Bronchial epithelial cell (primary cell): ENCODE data around the gene NPAP1. TPM values are rescaled to one million over a fixed set of nuclear protein-coding genes. Genes with fewer than 3 reads are reported as not detected.
A peak's percentile ranks its signal among the peaks of the same experiment; 100 is the strongest.
"Not testable (repeated sequence)": the region's sequence is repeated elsewhere in the genome, so short reads cannot be mapped to it uniquely, and the experiment has no call there.

Experiments used
- DNase-seq: peaks from one replicate; pipeline ENCODE4 v3.0.0-alpha.2; 2010; ENCODE audit warnings: low read depth
- FAIRE-seq: peaks from 2 replicates; lab custom pipeline; 2011; peaks lifted over from hg19 to GRCh38; lab: Jason Lieb, UNC
- H3K27me3 ChIP-seq: 2 replicates; pipeline ENCODE4 v1.5.1; 2011; ENCODE audit warnings: low read length; ENCODE audit not compliant: control insufficient read depth, insufficient read depth
- H3K36me3 ChIP-seq: 2 replicates; pipeline ENCODE4 v1.5.1; 2011; ENCODE audit warnings: low read length; ENCODE audit not compliant: control insufficient read depth, insufficient read depth
- H3K4me3 ChIP-seq: 2 replicates; pipeline ENCODE4 v1.5.1; 2011; ENCODE audit warnings: mild to moderate bottlenecking, low read depth, low read length, control low read depth
- total RNA-seq: library from RNA; depleted of rRNA; stranded (reverse); fragments of >200 nt; gene quantifications from 2 replicates; pipeline ENCODE4 v1.2.1, GENCODE V29; 2014
- TF ChIP-seq, protein P1 (sequence below): IDR thresholded peaks from 2 replicates; pipeline ENCODE4 v1.5.1; 2011; ENCODE audit warnings: mild to moderate bottlenecking, moderate library complexity, low read length, control low read depth, inconsistent platforms; ENCODE audit not compliant: insufficient read depth, severe bottlenecking

NPAP1 gene
- total RNA-seq, 1 donor from 2014 or later, result not detected

DNA sequence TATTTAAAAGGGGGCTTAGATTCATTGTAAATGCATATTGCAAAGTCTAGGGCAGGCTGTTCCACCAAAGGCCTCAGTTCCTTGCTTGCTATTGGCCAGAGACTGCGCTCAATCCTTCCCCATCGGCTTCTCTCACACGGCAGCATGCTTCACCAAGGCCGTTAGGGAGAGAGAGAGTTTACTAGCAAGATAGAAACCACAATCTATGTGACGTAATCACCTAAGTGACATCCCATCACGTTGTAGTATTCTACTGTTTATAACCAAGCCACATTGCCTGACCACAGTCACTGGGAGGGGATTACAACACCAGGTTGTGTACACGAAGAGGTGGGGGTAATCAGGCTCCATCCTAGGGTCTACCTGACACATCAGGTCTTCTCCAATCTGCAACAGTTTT, 16.0 kb upstream of the NPAP1 start:
- Histone ChIP-seq H3K4me3 (no peak overlapping the region), H3K36me3 (no peaks in the 10 kb centered on the region), H3K27me3 (no peaks in the 10 kb centered on the region)
- no peak for DNase-seq
- no peak for FAIRE-seq
- TF ChIP-seq, protein P1, sequence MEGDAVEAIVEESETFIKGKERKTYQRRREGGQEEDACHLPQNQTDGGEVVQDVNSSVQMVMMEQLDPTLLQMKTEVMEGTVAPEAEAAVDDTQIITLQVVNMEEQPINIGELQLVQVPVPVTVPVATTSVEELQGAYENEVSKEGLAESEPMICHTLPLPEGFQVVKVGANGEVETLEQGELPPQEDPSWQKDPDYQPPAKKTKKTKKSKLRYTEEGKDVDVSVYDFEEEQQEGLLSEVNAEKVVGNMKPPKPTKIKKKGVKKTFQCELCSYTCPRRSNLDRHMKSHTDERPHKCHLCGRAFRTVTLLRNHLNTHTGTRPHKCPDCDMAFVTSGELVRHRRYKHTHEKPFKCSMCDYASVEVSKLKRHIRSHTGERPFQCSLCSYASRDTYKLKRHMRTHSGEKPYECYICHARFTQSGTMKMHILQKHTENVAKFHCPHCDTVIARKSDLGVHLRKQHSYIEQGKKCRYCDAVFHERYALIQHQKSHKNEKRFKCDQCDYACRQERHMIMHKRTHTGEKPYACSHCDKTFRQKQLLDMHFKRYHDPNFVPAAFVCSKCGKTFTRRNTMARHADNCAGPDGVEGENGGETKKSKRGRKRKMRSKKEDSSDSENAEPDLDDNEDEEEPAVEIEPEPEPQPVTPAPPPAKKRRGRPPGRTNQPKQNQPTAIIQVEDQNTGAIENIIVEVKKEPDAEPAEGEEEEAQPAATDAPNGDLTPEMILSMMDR, result no peak

DNA sequence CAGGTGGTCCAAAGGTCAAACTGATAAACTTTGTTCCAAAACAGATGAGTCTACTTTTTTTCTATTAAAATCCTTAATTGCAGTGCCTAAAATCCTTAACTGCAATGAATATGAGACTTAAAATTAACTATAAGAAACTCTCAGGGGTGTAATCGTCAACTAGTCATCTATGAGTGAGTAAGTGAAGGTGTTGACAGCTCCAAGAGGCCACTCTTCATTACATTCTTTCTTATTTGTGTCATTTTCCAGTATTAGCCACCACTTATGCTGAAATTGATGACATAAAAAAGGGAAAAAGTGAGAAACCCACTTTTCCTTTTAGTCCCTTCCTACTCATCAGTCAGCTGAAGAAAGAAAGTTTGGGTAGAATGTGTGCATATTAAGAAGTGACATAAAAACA, 12.6 kb upstream of the NPAP1 start:
- TF ChIP-seq, protein P1, result no peak
- FAIRE-seq, result no peak

DNA sequence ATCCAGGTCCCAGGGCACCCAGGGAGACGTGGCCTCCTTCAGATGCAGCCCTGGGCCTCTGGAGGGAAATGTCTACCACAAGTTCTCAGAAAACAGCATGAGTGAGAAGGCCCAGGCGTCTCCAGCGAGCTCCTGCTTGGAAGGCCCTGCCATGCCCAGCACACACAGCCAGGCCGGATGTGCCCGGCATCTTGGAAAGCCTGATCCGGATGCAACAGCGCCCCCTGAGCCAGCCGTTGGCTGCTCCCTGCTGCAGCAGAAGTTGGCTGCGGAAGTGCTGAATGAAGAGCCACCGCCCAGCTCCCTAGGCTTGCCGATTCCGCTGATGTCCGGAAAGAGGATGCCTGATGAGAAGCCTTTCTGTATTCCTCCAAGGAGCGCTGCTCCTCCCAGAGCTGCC, 856 bp downstream of the NPAP1 start:
- DNase-seq, result no peak
- TF ChIP-seq, protein P1, result no peak
- H3K4me3 ChIP-seq, result no peak overlapping the region
- no peaks in the 10 kb centered on the region for H3K27me3 ChIP-seq
- no peaks in the 10 kb centered on the region for H3K36me3 ChIP-seq
- no peak for FAIRE-seq

More for the DNA sequence above, 12.6 kb upstream of the NPAP1 start:
- DNase-seq, result peak; percentile 12
- Histone ChIP-seq H3K36me3 (no peaks in the 10 kb centered on the region), H3K4me3 (no peak overlapping the region), H3K27me3 (no peaks in the 10 kb centered on the region)

DNA sequence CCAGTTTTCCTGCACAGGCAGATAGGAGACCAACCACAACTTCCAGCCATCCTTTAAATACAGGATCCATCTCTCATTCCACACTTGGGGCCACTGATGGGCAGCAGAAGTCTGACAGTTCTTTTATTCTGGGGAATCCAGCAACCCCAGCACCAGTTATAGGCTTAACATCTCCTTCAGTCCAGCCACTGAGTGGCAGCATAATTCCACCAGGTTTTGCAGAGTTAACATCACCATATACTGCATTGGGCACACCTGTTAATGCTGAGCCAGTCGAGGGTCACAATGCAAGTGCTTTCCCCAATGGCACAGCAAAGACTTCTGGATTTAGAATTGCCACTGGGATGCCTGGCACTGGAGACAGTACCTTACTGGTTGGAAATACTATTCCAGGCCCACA, 2.9 kb downstream of the NPAP1 start:
- H3K27me3 ChIP-seq, result no peaks in the 10 kb centered on the region
- TF ChIP-seq, protein P1, result peak; percentile 27
- FAIRE-seq, result no peak

DNA sequence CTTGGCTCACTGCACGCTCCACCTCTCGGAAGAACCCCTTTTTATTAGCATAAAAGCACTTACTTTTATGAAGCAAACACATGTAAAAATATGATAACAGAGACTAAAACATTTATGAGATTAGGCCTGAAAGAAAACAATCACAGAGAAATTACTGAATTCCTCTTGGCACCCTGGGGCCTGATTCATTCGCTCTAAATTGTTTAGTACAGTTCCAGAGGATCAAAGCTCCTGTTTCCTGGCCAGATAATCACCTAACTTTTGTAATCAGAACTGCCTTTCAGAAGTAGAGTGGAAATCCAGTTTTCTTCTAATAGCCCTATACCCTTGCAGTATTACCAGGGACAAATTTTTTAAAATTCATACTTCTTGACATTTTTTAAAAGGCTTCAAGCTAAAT, 6.4 kb downstream of the NPAP1 start:
- Histone ChIP-seq H3K27me3 (no peaks in the 10 kb centered on the region), H3K36me3 (no peaks in the 10 kb centered on the region), H3K4me3 (no peak overlapping the region)
- TF ChIP-seq, protein P1, result no peak
- FAIRE-seq (no peak), DNase-seq (peak; percentile 8)

More for the DNA sequence above, 2.9 kb downstream of the NPAP1 start:
- Histone ChIP-seq H3K36me3 (no peaks in the 10 kb centered on the region), H3K4me3 (no peak overlapping the region)
- peak; percentile 21 for DNase-seq

DNA sequence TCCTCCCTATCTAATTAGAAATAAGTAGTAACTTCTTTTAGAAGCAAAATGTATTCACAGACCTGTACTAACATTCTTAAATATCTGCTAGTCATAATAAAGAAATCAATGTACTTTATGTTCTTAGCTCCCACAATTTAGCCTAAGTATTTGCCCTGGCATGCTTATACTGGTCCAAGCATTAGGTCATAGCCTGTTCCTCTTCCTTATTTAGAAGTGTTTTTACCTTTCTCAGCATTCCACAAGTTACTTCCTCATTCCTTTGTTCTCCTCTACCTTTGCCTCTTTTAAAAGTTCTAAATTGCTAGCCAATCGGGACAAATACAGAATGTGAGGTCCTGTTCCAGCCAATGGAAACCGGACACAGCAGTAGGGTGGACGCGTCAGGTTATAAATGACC, 7.3 kb downstream of the NPAP1 start:
- FAIRE-seq, H3K36me3 ChIP-seq, H3K27me3 ChIP-seq, H3K4me3 ChIP-seq: not testable (repeated sequence)
- peak; percentile 72 for DNase-seq
